ENCODE data around the gene FBXL4.

DNA sequence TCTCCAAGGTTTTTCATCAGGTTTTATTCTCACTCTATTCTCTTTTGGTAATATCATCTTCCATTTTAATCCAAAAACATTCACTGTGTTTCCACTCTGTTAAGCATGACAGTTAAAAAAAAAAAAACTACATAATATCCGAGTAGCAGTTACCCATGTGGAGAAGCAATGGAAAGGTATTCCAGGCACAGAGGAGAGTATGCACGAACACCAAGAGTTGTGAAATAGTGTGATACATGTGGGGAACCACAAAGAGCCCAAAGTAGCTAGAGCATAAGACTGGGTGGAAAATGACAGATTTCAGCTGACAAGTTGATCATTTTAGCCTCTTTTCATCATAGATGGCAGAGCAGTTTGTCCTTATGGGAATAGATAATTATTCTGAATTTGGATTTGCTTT, 19.9 kb upstream of the FBXL4 start:
- TF ChIP-seq, protein P1, sequence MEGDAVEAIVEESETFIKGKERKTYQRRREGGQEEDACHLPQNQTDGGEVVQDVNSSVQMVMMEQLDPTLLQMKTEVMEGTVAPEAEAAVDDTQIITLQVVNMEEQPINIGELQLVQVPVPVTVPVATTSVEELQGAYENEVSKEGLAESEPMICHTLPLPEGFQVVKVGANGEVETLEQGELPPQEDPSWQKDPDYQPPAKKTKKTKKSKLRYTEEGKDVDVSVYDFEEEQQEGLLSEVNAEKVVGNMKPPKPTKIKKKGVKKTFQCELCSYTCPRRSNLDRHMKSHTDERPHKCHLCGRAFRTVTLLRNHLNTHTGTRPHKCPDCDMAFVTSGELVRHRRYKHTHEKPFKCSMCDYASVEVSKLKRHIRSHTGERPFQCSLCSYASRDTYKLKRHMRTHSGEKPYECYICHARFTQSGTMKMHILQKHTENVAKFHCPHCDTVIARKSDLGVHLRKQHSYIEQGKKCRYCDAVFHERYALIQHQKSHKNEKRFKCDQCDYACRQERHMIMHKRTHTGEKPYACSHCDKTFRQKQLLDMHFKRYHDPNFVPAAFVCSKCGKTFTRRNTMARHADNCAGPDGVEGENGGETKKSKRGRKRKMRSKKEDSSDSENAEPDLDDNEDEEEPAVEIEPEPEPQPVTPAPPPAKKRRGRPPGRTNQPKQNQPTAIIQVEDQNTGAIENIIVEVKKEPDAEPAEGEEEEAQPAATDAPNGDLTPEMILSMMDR (IDR thresholded peaks at IDR 0.05; ENCODE audit: poor library complexity, severe bottlenecking) = no peak
- no peak for TF ChIP-seq POLR2AphosphoS5 (IDR thresholded peaks at IDR 0.05)
- TF ChIP-seq EP300 (conservative IDR thresholded peaks at IDR 0.05; ENCODE audit: poor library complexity, severe bottlenecking) = no peak
